ENCODE measurements around the gene MDC1.
A peak's percentile ranks its signal among the peaks of the same experiment; 100 is the strongest.
"Not testable (repeated sequence)": the region's sequence is repeated elsewhere in the genome, so short reads cannot be mapped to it uniquely, and the experiment has no call there.

MDC1 gene

GRCh38 chr6:30723843-30724741, 7.0 kb upstream of the MDC1 start:
- not testable (repeated sequence) for DNase-seq (ENCODE audit: low spot score)

GRCh38 chr6:30723159-30723842, 6.2 kb upstream of the MDC1 start:
- not testable (repeated sequence) for DNase-seq (ENCODE audit: low spot score)

GRCh38 chr6:30722280-30723112, 5.4 kb upstream of the MDC1 start:
- DNase-seq (ENCODE audit: low spot score), result peak; percentile 70

GRCh38 chr6:30722025-30722279, 4.9 kb upstream of the MDC1 start:
- DNase-seq (ENCODE audit: low spot score), result not testable (repeated sequence)

GRCh38 chr6:30721198-30722024, 4.3 kb upstream of the MDC1 start:
- peak; percentile 85 for DNase-seq (ENCODE audit: low spot score)

- peak; percentile 10 for DNase-seq (ENCODE audit: low spot score)
Observed at GRCh38 chr6:30720738-30721197, 3.7 kb upstream of the MDC1 start.

- peak; percentile 91 for DNase-seq (ENCODE audit: low spot score)
Observed at GRCh38 chr6:30719791-30720737, 3.0 kb upstream of the MDC1 start, which contains the start of gene TUBB. Gene TUBB, plus strand, starts transcription at chr6:30720352. Its CDS starts 155 bp downstream, at chr6:30720507.

- no peak for DNase-seq (ENCODE audit: low spot score)
Observed at GRCh38 chr6:30719356-30719755, 2.3 kb upstream of the MDC1 start.

GRCh38 chr6:30717845-30718720, 1.0 kb upstream of the MDC1 start:
- DNase-seq (ENCODE audit: low spot score), result not testable (repeated sequence)

- no peak for DNase-seq (ENCODE audit: low spot score)
Observed at GRCh38 chr6:30716879-30717128, 277 bp downstream of the MDC1 start.

- no peak for DNase-seq (ENCODE audit: low spot score)
Observed at GRCh38 chr6:30714263-30714662, 2.8 kb downstream of the MDC1 start.

GRCh38 chr6:30712441-30712945, 4.6 kb downstream of the MDC1 start:
- no peak for DNase-seq (ENCODE audit: low spot score)

- DNase-seq (ENCODE audit: low spot score), result no peak
Observed at GRCh38 chr6:30711758-30712380, 5.2 kb downstream of the MDC1 start.

- DNase-seq (ENCODE audit: low spot score), result no peak
Observed at GRCh38 chr6:30709101-30709868, 7.8 kb downstream of the MDC1 start.

- no peak for DNase-seq (ENCODE audit: low spot score)
Observed at GRCh38 chr6:30707281-30707850, 9.7 kb downstream of the MDC1 start.

- DNase-seq (ENCODE audit: low spot score), result no peak
Observed at GRCh38 chr6:30705620-30706019, 11.5 kb downstream of the MDC1 start.

GRCh38 chr6:30703821-30704220, 13.3 kb downstream of the MDC1 start:
- no peak for DNase-seq (ENCODE audit: low spot score)

- DNase-seq (ENCODE audit: low spot score), result no peak
Observed at GRCh38 chr6:30703011-30703410, 14.1 kb downstream of the MDC1 start.
